SK-N-SH (cell line): Measurements from ENCODE around the gene HSF5. TPM values are rescaled to one million over a fixed set of nuclear protein-coding genes. Genes with fewer than 3 reads are reported as not detected.

Experiments used
- CTCF ChIA-PET: fragments of 300-600, 350-600 bp; formaldehyde crosslinking; extraction: SDS; loops from one replicate; lab custom pipeline; 2021; lab: Yijun Ruan, JAX
- POLR2A ChIA-PET: fragments of 350-600 bp; sonication (Branson Sonifier 250); formaldehyde crosslinking; extraction: SDS; loops from one replicate; lab custom pipeline; 2020; ENCODE audit warnings: antibody characterized with exemption, inconsistent platforms; lab: Yijun Ruan, JAX
- DNase-seq: peaks from one replicate; pipeline ENCODE4 v3.0.0; 2012
- H2AFZ ChIP-seq: fragments of 200-600 bp; sonication (generic); 2 replicates; pipeline ENCODE4 v1.8.1; 2016; ENCODE audit warnings: antibody characterized with exemption, mild to moderate bottlenecking, low read depth
- H3F3A ChIP-seq: fragments of 200-600 bp; sonication (generic); replicated peaks from 2 replicates; pipeline ENCODE3; 2016; ENCODE audit warnings: antibody characterized with exemption, mild to moderate bottlenecking; ENCODE audit not compliant: insufficient read depth
- H3K27ac ChIP-seq, 2 experiments: fragments of 200-500 bp in 1 of 2; fragments of 200-600 bp in 1 of 2; sonication (Bioruptor generic) in 1 of 2; sonication (generic), shearing (Covaris generic) in 1 of 2; 2 replicates each; pipeline versions ENCODE4 v1.5.1 to v1.6.1; 2014 to 2016; ENCODE audit warnings: low read depth in 2 of 2, inconsistent platforms in 1 of 2, low read length in 1 of 2, mild to moderate bottlenecking in 1 of 2, mixed read lengths in 1 of 2
- H3K27me3 ChIP-seq: fragments of 200-600 bp; sonication (generic), shearing (Covaris generic); 2 replicates; pipeline ENCODE4 v1.6.1; 2016; ENCODE audit warnings: mixed run types; ENCODE audit not compliant: insufficient read depth
- H3K36me3 ChIP-seq, 2 experiments: fragments of 200-500 bp in 1 of 2; fragments of 200-600 bp in 1 of 2; sonication (Bioruptor generic) in 1 of 2; sonication (generic) in 1 of 2; replicated peaks in 1 of 2; 2 replicates each; pipeline versions ENCODE3 to v1.5.1; 2014 to 2016; ENCODE audit warnings: low read length in 1 of 2, mild to moderate bottlenecking in 1 of 2; ENCODE audit not compliant: insufficient read depth in 2 of 2, control insufficient read depth in 1 of 2
- H3K4me1 ChIP-seq, 2 experiments: fragments of 200-500 bp in 1 of 2; fragments of 200-600 bp in 1 of 2; sonication (Bioruptor generic) in 1 of 2; sonication (generic), shearing (Covaris generic) in 1 of 2; 2 replicates each; pipeline versions ENCODE4 v1.5.1 to v1.6.1; 2014 to 2016; ENCODE audit warnings: low read depth in 1 of 2, low read length in 1 of 2, mixed run types in 1 of 2; ENCODE audit not compliant: insufficient read depth in 2 of 2, control insufficient read depth in 1 of 2
- H3K4me2 ChIP-seq: fragments of 200-600 bp; sonication (generic), shearing (Covaris generic); 2 replicates; pipeline ENCODE4 v1.6.1; 2017; ENCODE audit warnings: mixed run types
- H3K4me3 ChIP-seq, 2 experiments: fragments of 200-500 bp in 1 of 2; fragments of 200-600 bp in 1 of 2; sonication (Bioruptor generic) in 1 of 2; sonication (generic), shearing (Covaris generic) in 1 of 2; 2 replicates each; pipeline versions ENCODE4 v1.5.1 to v1.8.1; 2014 to 2016; ENCODE audit warnings: low read depth in 2 of 2, inconsistent platforms in 1 of 2, low read length in 1 of 2, mild to moderate bottlenecking in 1 of 2, mixed read lengths in 1 of 2, moderate library complexity in 1 of 2
- H3K79me2 ChIP-seq: fragments of 200-600 bp; sonication (generic); 2 replicates; pipeline ENCODE4 v1.8.1; 2017; ENCODE audit warnings: mild to moderate bottlenecking; ENCODE audit not compliant: insufficient read depth
- H3K9ac ChIP-seq: fragments of 200-600 bp; sonication (generic); 2 replicates; pipeline ENCODE4 v1.6.1; 2017; ENCODE audit warnings: mixed run types
- H3K9me2 ChIP-seq: fragments of 200-600 bp; sonication (generic); 2 replicates; pipeline ENCODE4 v1.6.1; 2017; ENCODE audit warnings: mixed run types
- H3K9me3 ChIP-seq: fragments of 200-600 bp; sonication (generic); 2 replicates; pipeline ENCODE4 v1.6.1; 2017; ENCODE audit warnings: mixed run types, mild to moderate bottlenecking, moderate library complexity
- H4K20me1 ChIP-seq: fragments of 200-600 bp; sonication (generic); 2 replicates; pipeline ENCODE4 v1.6.1; 2017; ENCODE audit warnings: mild to moderate bottlenecking, mixed run types; ENCODE audit not compliant: insufficient read depth
- CTCF ChIP-seq: fragments of 200-600 bp; sonication (generic); IDR thresholded peaks from 2 replicates; pipeline ENCODE4 v1.6.1; 2017; ENCODE audit warnings: antibody characterized with exemption, mild to moderate bottlenecking, moderate library complexity
- ELF1 ChIP-seq: IDR thresholded peaks from 2 replicates; pipeline ENCODE4 v1.4.0; 2012
- EP300 ChIP-seq, 2 experiments: IDR thresholded peaks; 2 replicates each; pipeline versions ENCODE4 v1.4.0 to v1.6.1; 2012; ENCODE audit warnings: borderline replicate concordance in 1 of 2, low read depth in 1 of 2, low read length in 1 of 2
- EZH2phosphoT487 ChIP-seq: fragments of 200-600 bp; sonication (generic); IDR thresholded peaks from 2 replicates; pipeline ENCODE4 v1.6.1; 2017; ENCODE audit warnings: low read depth, mixed run types, mild to moderate bottlenecking, antibody characterized with exemption, moderate library complexity, borderline replicate concordance
- FOXJ3 ChIP-seq: sonication (generic); formaldehyde crosslinking; IDR thresholded peaks from 2 replicates; pipeline ENCODE4 v1.5.1; 2020; ENCODE audit warnings: mild to moderate bottlenecking, missing genetic modification reagents
- FOXM1 ChIP-seq: IDR thresholded peaks from 2 replicates; pipeline ENCODE4 v1.4.0; 2012; ENCODE audit warnings: low read depth, mild to moderate bottlenecking
- JUND ChIP-seq: IDR thresholded peaks from 2 replicates; pipeline ENCODE4 v1.4.0; 2012
- MEF2A ChIP-seq: IDR thresholded peaks from 2 replicates; pipeline ENCODE4 v1.4.0; 2012; ENCODE audit warnings: low read depth, borderline replicate concordance
- NFIC ChIP-seq: IDR thresholded peaks from 2 replicates; pipeline ENCODE4 v1.4.0; 2012; ENCODE audit warnings: borderline replicate concordance
- NRF1 ChIP-seq: IDR thresholded peaks from 2 replicates; pipeline ENCODE4 v1.6.1; 2012; ENCODE audit warnings: low read depth, mild to moderate bottlenecking, low read length
- POLR2AphosphoS5 ChIP-seq: IDR thresholded peaks from 2 replicates; pipeline ENCODE4 v1.6.1; 2012; ENCODE audit warnings: low read depth, low read length
- RCOR1 ChIP-seq: fragments of 150-350 bp; IDR thresholded peaks from 2 replicates; pipeline ENCODE4 v1.6.1; 2017; ENCODE audit warnings: antibody characterized with exemption, low read length
- RFX5 ChIP-seq: IDR thresholded peaks from 2 replicates; pipeline ENCODE4 v1.6.1; 2012; ENCODE audit warnings: mild to moderate bottlenecking, improper control_type of control experiment, low read length
- RXRA ChIP-seq: IDR thresholded peaks from 2 replicates; pipeline ENCODE4 v1.4.0; 2012; ENCODE audit warnings: low read depth, mild to moderate bottlenecking, borderline replicate concordance
- SIN3A ChIP-seq: IDR thresholded peaks from 2 replicates; pipeline ENCODE4 v1.6.1; 2012; ENCODE audit warnings: low read depth, mild to moderate bottlenecking, low read length, moderate library complexity, borderline replicate concordance
- TAF1 ChIP-seq: IDR thresholded peaks from 2 replicates; pipeline ENCODE4 v1.6.1; 2012; ENCODE audit warnings: low read depth, mild to moderate bottlenecking, low read length, moderate library complexity, borderline replicate concordance
- YY1 ChIP-seq: IDR thresholded peaks from 2 replicates; pipeline ENCODE4 v1.4.0; 2012; ENCODE audit warnings: low read depth, mild to moderate bottlenecking
- WGBS: methylation state at CpG from one replicate; pipeline ENCODE4 v1.1.6; 2017; ENCODE audit warnings: low lambda C conversion rate; 5-methylcytosine and 5-hydroxymethylcytosine counted together
- polyA plus RNA-seq, 3 experiments: library from polyadenylated mRNA; depleted of rRNA; stranded (reverse); fragments of >200 nt; gene quantifications; 2 replicates each; pipeline ENCODE4 v1.2.3, GENCODE V29; 2012
- TF ChIP-seq, protein P1 (sequence below): IDR thresholded peaks from 2 replicates; pipeline ENCODE4; 2012
- TF ChIP-seq, protein P2 (sequence below): IDR thresholded peaks from 2 replicates; pipeline ENCODE4 v1.6.1; 2012; ENCODE audit warnings: mild to moderate bottlenecking, low read depth, low read length, moderate library complexity
- TF ChIP-seq, protein P3 (sequence below): fragments of 150-350 bp; IDR thresholded peaks from 2 replicates; pipeline ENCODE4 v1.6.1; 2016; ENCODE audit warnings: mild to moderate bottlenecking, low read depth, low read length

The HSF5 gene
- polyA plus RNA-seq, 1 of the 3 experiments (the other 2 are of a cell fraction) = not detected

GRCh38 chr17:58498177-58498828 lies 10.1 kb upstream of the HSF5 start:
- Histone ChIP-seq H3K9me2 (no peaks in the 10 kb centered on the region), H3K79me2 (no peaks in the 10 kb centered on the region), H2AFZ (no peak overlapping the region), H3K9me3 (no peaks in the 10 kb centered on the region), H3K4me2 (no peak overlapping the region), H3K9ac (no peak overlapping the region), H3F3A (peaks cover 7% of the 10 kb centered on the region), H3K27me3 (no peaks in the 10 kb centered on the region), H3K4me1 (no peaks in the 10 kb centered on the region), H3K4me3 (no peak overlapping the region), H3K27ac (no peak overlapping the region), H4K20me1 (no peaks in the 10 kb centered on the region)
- POLR2A ChIA-PET = interaction anchor here (2.4 kb wide), 1 partner anchor 15 kb away, joined by 9 read pairs; the partner anchor contains the start of gene MTMR4
- CTCF ChIA-PET = interaction anchor here (1.0 to 1.4 kb wide), 5 partner anchors 10 to 506 kb away, joined by 3 to 4 read pairs (median 4); partner anchors contain the start of genes HSF5, MTMR4 and RNF43
- 97% methylated on average over 6 of the region's 6 CpGs for WGBS
- DNase-seq = no peak
- TF ChIP-seq YY1 (no peak), MEF2A (no peak)
- TF ChIP-seq, protein P1, sequence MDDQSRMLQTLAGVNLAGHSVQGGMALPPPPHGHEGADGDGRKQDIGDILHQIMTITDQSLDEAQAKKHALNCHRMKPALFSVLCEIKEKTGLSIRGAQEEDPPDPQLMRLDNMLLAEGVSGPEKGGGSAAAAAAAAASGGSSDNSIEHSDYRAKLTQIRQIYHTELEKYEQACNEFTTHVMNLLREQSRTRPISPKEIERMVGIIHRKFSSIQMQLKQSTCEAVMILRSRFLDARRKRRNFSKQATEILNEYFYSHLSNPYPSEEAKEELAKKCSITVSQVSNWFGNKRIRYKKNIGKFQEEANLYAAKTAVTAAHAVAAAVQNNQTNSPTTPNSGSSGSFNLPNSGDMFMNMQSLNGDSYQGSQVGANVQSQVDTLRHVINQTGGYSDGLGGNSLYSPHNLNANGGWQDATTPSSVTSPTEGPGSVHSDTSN = no peak
- TF ChIP-seq, all 33 proteins: peak for 0
- peaks cover 67 to 70% of the 10 kb centered on the region in 2 experiments for H3K36me3 ChIP-seq

GRCh38 chr17:58493506-58493905 lies 5.3 kb upstream of the HSF5 start:
- no peak overlapping the region for H3K27ac ChIP-seq
- H3K9ac ChIP-seq = no peak overlapping the region
- H3K36me3 ChIP-seq = peaks cover 72 to 92% of the 10 kb centered on the region in 2 experiments
- no peaks in the 10 kb centered on the region for H3F3A ChIP-seq
- no peaks in the 10 kb centered on the region for H4K20me1 ChIP-seq
- no peaks in the 10 kb centered on the region for H3K79me2 ChIP-seq
- H3K27me3 ChIP-seq = no peaks in the 10 kb centered on the region
- WGBS = 94% methylated on average over 4 of the region's 4 CpGs
- ChIA-PET CTCF (no interaction called here), POLR2A (interaction anchor here (0.6 to 0.7 kb wide), 2 partner anchors 167 to 173 kb away, joined by 7 to 11 read pairs; no protein-coding TSS in a partner anchor)
- no peak overlapping the region for H3K4me3 ChIP-seq
- no peaks in the 10 kb centered on the region for H3K4me1 ChIP-seq
- H3K9me2 ChIP-seq = no peaks in the 10 kb centered on the region
- no peak for DNase-seq
- H3K4me2 ChIP-seq = no peak overlapping the region
- no peaks in the 10 kb centered on the region for H3K9me3 ChIP-seq
- H2AFZ ChIP-seq = no peak overlapping the region
- TF ChIP-seq SIN3A (no peak), RXRA (no peak), FOXJ3 (no peak), CTCF (no peak), POLR2AphosphoS5 (no peak), TAF1 (no peak), EZH2phosphoT487 (no peak), JUND (no peak), EP300 (IDR thresholded peaks at IDR 0.05; ENCODE audit: borderline replicate concordance in 1 of 2, low read depth in 1 of 2, low read length in 1 of 2) (no peak), FOXM1 (no peak), RCOR1 (no peak), ELF1 (no peak), RFX5 (no peak), NFIC (no peak), NRF1 (no peak)
- TF ChIP-seq, protein P2, sequence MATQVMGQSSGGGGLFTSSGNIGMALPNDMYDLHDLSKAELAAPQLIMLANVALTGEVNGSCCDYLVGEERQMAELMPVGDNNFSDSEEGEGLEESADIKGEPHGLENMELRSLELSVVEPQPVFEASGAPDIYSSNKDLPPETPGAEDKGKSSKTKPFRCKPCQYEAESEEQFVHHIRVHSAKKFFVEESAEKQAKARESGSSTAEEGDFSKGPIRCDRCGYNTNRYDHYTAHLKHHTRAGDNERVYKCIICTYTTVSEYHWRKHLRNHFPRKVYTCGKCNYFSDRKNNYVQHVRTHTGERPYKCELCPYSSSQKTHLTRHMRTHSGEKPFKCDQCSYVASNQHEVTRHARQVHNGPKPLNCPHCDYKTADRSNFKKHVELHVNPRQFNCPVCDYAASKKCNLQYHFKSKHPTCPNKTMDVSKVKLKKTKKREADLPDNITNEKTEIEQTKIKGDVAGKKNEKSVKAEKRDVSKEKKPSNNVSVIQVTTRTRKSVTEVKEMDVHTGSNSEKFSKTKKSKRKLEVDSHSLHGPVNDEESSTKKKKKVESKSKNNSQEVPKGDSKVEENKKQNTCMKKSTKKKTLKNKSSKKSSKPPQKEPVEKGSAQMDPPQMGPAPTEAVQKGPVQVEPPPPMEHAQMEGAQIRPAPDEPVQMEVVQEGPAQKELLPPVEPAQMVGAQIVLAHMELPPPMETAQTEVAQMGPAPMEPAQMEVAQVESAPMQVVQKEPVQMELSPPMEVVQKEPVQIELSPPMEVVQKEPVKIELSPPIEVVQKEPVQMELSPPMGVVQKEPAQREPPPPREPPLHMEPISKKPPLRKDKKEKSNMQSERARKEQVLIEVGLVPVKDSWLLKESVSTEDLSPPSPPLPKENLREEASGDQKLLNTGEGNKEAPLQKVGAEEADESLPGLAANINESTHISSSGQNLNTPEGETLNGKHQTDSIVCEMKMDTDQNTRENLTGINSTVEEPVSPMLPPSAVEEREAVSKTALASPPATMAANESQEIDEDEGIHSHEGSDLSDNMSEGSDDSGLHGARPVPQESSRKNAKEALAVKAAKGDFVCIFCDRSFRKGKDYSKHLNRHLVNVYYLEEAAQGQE = no peak
- TF ChIP-seq, protein P3, sequence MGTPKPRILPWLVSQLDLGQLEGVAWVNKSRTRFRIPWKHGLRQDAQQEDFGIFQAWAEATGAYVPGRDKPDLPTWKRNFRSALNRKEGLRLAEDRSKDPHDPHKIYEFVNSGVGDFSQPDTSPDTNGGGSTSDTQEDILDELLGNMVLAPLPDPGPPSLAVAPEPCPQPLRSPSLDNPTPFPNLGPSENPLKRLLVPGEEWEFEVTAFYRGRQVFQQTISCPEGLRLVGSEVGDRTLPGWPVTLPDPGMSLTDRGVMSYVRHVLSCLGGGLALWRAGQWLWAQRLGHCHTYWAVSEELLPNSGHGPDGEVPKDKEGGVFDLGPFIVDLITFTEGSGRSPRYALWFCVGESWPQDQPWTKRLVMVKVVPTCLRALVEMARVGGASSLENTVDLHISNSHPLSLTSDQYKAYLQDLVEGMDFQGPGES = no peak
